SU-DHL-6 (cell line): ENCODE data around the gene RNU1-2.
"Not testable (repeated sequence)": the region's sequence is repeated elsewhere in the genome, so short reads cannot be mapped to it uniquely, and the experiment has no call there.

Experiments used
- CTCF ChIP-seq: fragments of 200-600 bp; sonication (generic); IDR thresholded peaks from one replicate; pipeline ENCODE4 v1.5.1; 2017; ENCODE audit warnings: antibody characterized with exemption, mild to moderate bottlenecking, low read length, moderate library complexity; ENCODE audit not compliant: insufficient read depth, poor library complexity, severe bottlenecking
- EZH2phosphoT487 ChIP-seq: fragments of 200-600 bp; sonication (generic), shearing (Covaris generic); conservative IDR thresholded peaks from 2 replicates; pipeline ENCODE4 v1.6.1; 2018; ENCODE audit warnings: mild to moderate bottlenecking, antibody characterized with exemption, low read length, moderate library complexity, mixed read lengths

DNA sequence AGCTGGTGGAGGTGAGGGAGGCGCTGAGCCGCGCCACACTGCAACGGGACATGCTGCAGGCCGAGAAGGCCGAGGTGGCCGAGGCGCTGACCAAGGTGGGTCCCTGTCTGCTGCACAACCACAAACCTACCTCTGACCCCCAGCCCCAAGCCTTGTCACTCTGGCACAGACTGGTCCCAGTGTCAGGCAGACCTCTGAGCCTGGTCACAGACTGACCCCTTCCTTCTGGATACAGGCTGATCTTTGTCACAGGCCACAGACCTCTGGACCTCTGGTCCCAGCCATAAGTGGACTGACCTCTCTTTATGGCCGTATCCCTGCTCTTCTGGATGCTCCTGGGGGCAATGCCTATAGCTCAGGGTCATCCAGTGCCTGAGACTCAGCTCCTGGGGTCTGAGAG, 49.7 kb downstream of the RNU1-2 start:
- not testable (repeated sequence) for TF ChIP-seq CTCF, EZH2phosphoT487
